Colonic mucosa (tissue), 4 donors: ENCODE results near the gene SDCBP2. TPM values are rescaled to one million over a fixed set of nuclear protein-coding genes. Genes with fewer than 3 reads are reported as not detected.

ENCODE experiments used
- DNase-seq: peaks from one replicate; pipeline ENCODE4 v3.0.0-alpha.2; 2020
- H3K27ac ChIP-seq: fragments of 200-600 bp; one replicate; pipeline ENCODE4 v1.8.0; 2021
- H3K27me3 ChIP-seq: fragments of 200-600 bp; one replicate; pipeline ENCODE4 v1.8.0; 2021
- H3K36me3 ChIP-seq: fragments of 200-600 bp; one replicate; pipeline ENCODE4 v1.8.0; 2021
- H3K4me1 ChIP-seq: fragments of 200-600 bp; one replicate; pipeline ENCODE4 v1.8.0; 2021; ENCODE audit warnings: mild to moderate bottlenecking
- H3K4me3 ChIP-seq: fragments of 200-600 bp; one replicate; pipeline ENCODE4 v1.8.0; 2021
- H3K9ac ChIP-seq, 2 donors: one replicate each; pipeline ENCODE4 v1.7.0; 2013; ENCODE audit warnings: control low read depth in 2 of 2, low read depth in 2 of 2, low read length in 2 of 2
- H3K9me3 ChIP-seq: fragments of 200-600 bp; one replicate; pipeline ENCODE4 v1.8.0; 2021
- intact Hi-C: fragments of 100-400 bp; cut with DNase I; formaldehyde crosslinking; loops from one replicate; pipeline ENCODE4 v1.14.1; 2022
- total RNA-seq, 2 donors: library from RNA; stranded (reverse); fragmentation: NEBNext Ultra II Directional in 1 of 2; extraction: Animal tissue kit (Norgen Biotek cat#: 25700) in 1 of 2; gene quantifications; one replicate each; pipeline ENCODE4 v1.2.1, GENCODE V29; 2021
- TF ChIP-seq, protein P1 (sequence below): fragments of 200-600 bp; IDR thresholded peaks from one replicate; pipeline ENCODE4 v1.8.0; 2022; ENCODE audit warnings: antibody characterized with exemption, mild to moderate bottlenecking
- donor health status: healthy.
- donor health status: DM: no; HTN: no; CAD: no.
- donor health status: DM: no; HTN: no; CAD: no.

SDCBP2 gene
- total RNA-seq, 2 donors from 2014 or later, result 202 to 345 TPM

DNA sequence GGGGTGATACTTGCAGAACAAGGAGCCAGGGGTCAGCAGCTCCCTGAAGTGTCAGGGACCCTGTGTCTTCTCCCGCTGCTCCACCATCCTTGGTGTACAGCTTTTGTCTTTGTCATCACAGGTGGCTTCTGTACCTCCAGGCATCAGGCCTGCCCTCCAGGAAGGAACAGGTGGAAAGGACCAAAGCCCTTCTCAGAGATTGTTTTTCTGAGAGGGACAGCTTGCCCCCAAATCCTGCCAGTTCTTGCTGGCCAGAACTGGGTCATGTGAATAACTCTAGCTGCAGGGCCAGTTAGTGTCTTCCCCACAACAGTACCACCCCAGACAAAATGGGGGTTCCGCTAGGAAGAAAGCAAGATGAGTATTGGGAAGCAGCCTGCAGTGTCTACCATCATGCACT, 31.5 kb downstream of the SDCBP2 start:
- no peak for DNase-seq
- Histone ChIP-seq H3K36me3 (no peaks in the 10 kb centered on the region), H3K27me3 (no peaks in the 10 kb centered on the region), H3K27ac (no peak overlapping the region), H3K4me3 (no peak overlapping the region), H3K9ac (no peak overlapping the region), H3K9me3 (no peaks in the 10 kb centered on the region), H3K4me1 (no peaks in the 10 kb centered on the region)
- TF ChIP-seq, protein P1, sequence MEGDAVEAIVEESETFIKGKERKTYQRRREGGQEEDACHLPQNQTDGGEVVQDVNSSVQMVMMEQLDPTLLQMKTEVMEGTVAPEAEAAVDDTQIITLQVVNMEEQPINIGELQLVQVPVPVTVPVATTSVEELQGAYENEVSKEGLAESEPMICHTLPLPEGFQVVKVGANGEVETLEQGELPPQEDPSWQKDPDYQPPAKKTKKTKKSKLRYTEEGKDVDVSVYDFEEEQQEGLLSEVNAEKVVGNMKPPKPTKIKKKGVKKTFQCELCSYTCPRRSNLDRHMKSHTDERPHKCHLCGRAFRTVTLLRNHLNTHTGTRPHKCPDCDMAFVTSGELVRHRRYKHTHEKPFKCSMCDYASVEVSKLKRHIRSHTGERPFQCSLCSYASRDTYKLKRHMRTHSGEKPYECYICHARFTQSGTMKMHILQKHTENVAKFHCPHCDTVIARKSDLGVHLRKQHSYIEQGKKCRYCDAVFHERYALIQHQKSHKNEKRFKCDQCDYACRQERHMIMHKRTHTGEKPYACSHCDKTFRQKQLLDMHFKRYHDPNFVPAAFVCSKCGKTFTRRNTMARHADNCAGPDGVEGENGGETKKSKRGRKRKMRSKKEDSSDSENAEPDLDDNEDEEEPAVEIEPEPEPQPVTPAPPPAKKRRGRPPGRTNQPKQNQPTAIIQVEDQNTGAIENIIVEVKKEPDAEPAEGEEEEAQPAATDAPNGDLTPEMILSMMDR, result no peak
- intact Hi-C loops, result no loop called here

DNA sequence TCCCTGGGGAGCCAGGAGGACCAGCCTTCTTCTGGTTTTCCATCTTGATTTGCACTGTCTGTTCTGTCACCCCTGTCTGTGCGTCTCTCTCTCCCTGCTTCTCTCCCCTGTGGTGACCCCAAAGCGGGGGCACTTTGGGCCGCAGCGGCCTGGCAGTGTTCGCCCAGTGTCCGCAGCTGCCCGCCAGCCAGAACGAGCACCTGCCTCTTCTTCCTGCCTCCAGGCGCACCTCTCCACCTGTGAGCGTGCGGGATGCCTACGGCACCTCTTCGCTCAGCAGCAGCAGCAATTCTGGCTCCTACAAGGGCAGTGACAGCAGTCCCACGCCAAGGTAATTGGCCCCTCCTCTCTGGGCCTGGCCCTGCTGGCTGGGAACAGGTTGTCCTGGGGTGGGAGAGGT, 32.0 kb downstream of the SDCBP2 start:
- DNase-seq, result no peak
- H3K9ac ChIP-seq, result no peak overlapping the region

DNA sequence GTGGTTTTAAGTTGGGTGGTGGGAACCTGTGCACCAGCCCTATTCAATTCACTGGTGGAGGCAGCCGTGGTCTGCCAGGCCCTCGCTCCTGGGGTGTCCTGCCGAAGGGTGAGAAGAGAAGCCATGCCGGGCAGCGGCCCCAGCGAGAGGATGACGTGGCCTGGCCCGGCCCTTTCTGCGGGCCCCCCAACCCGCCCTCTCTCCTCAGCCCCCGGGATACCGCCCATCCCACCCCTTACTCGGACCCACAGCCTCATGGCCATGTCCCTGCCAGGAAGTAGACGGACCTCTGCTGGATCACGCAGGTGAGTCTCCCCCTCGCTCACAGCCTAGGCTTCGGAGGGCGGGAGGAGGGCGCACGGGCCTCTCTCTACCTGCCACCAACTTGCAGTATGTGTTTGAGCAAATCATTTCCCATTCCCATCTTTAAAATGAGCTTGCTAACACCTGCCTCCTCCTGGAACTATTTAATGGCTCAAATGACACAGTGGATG, 32.8 kb downstream of the SDCBP2 start:
- intact Hi-C loops, result no loop called here

More for the DNA sequence above, 32.0 kb downstream of the SDCBP2 start:
- H3K27ac ChIP-seq, result no peak overlapping the region
- H3K4me3 ChIP-seq, result no peak overlapping the region
- intact Hi-C loops, result no loop called here
- no peaks in the 10 kb centered on the region for H3K4me1 ChIP-seq
- no peaks in the 10 kb centered on the region for H3K36me3 ChIP-seq
- no peaks in the 10 kb centered on the region for H3K9me3 ChIP-seq
- H3K27me3 ChIP-seq, result no peaks in the 10 kb centered on the region
- TF ChIP-seq, protein P1, result no peak

DNA sequence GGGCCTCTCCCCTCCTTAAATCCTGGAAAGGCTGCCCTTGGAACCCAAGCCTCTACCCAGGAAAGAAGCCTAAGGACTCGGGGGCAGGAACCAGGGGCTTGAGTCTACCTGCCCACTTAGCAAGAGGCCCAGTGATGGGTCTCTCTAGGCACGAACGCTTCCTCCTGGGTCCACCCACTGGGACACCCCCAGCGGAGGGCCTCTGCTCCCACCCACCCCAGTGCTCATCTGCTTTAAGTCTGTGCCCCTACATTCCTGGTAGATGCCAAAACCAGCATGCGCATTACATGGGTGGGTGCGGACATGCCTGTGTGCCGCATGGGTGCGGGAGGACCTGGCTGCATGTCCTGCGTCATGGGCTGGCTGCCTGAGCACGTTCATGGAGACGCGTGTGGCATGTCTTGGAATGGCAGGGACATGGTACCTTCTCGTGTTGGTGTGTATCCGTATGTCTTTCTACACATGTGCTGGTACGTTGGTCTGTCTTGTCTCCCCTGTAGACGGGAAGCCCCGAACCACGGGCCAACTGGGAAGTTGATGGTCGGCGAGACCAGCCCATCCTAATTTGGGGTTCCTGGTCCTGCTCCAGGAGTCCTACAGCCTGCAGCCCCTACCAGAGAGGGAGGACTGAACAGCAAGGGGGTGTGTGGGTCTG, 33.5 kb downstream of the SDCBP2 start:
- Histone ChIP-seq H3K4me3 (no peak overlapping the region), H3K27ac (no peak overlapping the region), H3K36me3 (no peaks in the 10 kb centered on the region), H3K9ac (no peak overlapping the region), H3K4me1 (no peaks in the 10 kb centered on the region), H3K27me3 (no peaks in the 10 kb centered on the region), H3K9me3 (no peaks in the 10 kb centered on the region)
- no peak for DNase-seq
- intact Hi-C loops, result no loop called here
- TF ChIP-seq, protein P1, result no peak

More for the DNA sequence above, 32.8 kb downstream of the SDCBP2 start:
- Histone ChIP-seq H3K9me3 (no peaks in the 10 kb centered on the region), H3K9ac (no peak overlapping the region), H3K36me3 (no peaks in the 10 kb centered on the region), H3K27me3 (no peaks in the 10 kb centered on the region), H3K4me1 (no peaks in the 10 kb centered on the region), H3K27ac (no peak overlapping the region), H3K4me3 (no peak overlapping the region)
- DNase-seq, result no peak
- TF ChIP-seq, protein P1, result no peak

DNA sequence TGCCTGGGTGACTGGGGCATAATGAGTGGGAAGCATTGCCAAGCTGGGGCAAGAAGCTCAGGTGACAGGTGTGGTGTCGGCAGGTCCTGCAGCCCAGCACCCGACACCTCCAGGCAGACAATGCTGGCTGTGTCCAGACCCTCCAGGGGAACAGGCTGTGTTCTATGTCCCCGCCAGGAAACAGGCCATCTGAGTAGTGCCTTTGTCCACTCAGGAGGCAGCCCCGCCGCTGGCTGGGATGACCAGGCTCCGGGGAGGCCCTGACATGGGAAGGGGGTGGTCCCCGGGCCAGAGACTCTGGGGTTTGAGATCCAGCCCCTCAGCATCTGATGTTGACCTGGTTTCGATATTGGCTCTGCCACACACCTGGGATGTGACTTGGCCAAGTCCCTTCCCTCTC, 34.4 kb downstream of the SDCBP2 start:
- H3K27ac ChIP-seq, result no peak overlapping the region
- H3K4me3 ChIP-seq, result no peak overlapping the region
- intact Hi-C loops, result no loop called here
- no peak for DNase-seq
- TF ChIP-seq, protein P1, result no peak
- no peaks in the 10 kb centered on the region for H3K9me3 ChIP-seq
- H3K9ac ChIP-seq, result no peak overlapping the region
- no peaks in the 10 kb centered on the region for H3K4me1 ChIP-seq
- no peaks in the 10 kb centered on the region for H3K36me3 ChIP-seq
- H3K27me3 ChIP-seq, result no peaks in the 10 kb centered on the region
